Activated B cell treated with CpG ODN at 0.5 μM for 24 hours (primary cell): Measurements from ENCODE around the gene RTN4R. TPM values are rescaled to one million over a fixed set of nuclear protein-coding genes. Genes with fewer than 3 reads are reported as not detected.
"Not testable (repeated sequence)": the region's sequence is repeated elsewhere in the genome, so short reads cannot be mapped to it uniquely, and the experiment has no call there.

Source experiments
- ATAC-seq: fragments of 200-7000 bp; cut with Tn5 transposase; one replicate; pipeline ENCODE4 v1.10.0; 2021; ENCODE audit warnings: low read depth, mild to moderate bottlenecking, moderate library complexity
- CTCF ChIA-PET: fragments of 350-600 bp; sonication (Branson Sonifier 250); formaldehyde crosslinking; loops from one replicate; lab custom pipeline; 2021; ENCODE audit warnings: antibody characterized with exemption; lab: Charles Lee
- POLR2A ChIA-PET: fragments of 350-600 bp; sonication (Branson Sonifier 250); formaldehyde crosslinking; loops from one replicate; lab custom pipeline; 2021; ENCODE audit warnings: antibody characterized with exemption; lab: Charles Lee
- DNase-seq: peaks from one replicate; pipeline ENCODE4 v3.0.0; 2022
- H3K27ac Mint-ChIP-seq: one replicate; pipeline ENCODE4 v1.8.0; 2020; ENCODE audit warnings: mixed read lengths
- H3K27me3 Mint-ChIP-seq: one replicate; pipeline ENCODE4 v1.8.0; 2021; ENCODE audit warnings: mixed read lengths
- H3K36me3 Mint-ChIP-seq: one replicate; pipeline ENCODE4 v1.8.0; 2021; ENCODE audit warnings: low read depth, mixed read lengths
- H3K4me1 Mint-ChIP-seq: one replicate; pipeline ENCODE4 v1.8.0; 2021; ENCODE audit warnings: mixed read lengths
- H3K4me3 Mint-ChIP-seq: one replicate; pipeline ENCODE4 v1.8.0; 2020; ENCODE audit warnings: mild to moderate bottlenecking, mixed read lengths
- H3K9me3 Mint-ChIP-seq: one replicate; pipeline ENCODE4 v1.8.0; 2020; ENCODE audit warnings: mixed read lengths
- CTCF ChIP-seq: fragments of 200-600 bp; IDR thresholded peaks from one replicate; pipeline ENCODE4 v1.8.0; 2022; ENCODE audit warnings: antibody characterized with exemption, mild to moderate bottlenecking
- intact Hi-C: fragments of 100-400 bp; cut with micrococcal nuclease; formaldehyde crosslinking; loops from one replicate; pipeline ENCODE4 v1.15.1; 2024
- total RNA-seq: library from RNA; stranded (reverse); gene quantifications from 2 replicates; pipeline ENCODE4 v1.2.3, GENCODE V29; 2022

RTN4R gene
- total RNA-seq, 1 donor from 2014 or later, result not detected

DNA sequence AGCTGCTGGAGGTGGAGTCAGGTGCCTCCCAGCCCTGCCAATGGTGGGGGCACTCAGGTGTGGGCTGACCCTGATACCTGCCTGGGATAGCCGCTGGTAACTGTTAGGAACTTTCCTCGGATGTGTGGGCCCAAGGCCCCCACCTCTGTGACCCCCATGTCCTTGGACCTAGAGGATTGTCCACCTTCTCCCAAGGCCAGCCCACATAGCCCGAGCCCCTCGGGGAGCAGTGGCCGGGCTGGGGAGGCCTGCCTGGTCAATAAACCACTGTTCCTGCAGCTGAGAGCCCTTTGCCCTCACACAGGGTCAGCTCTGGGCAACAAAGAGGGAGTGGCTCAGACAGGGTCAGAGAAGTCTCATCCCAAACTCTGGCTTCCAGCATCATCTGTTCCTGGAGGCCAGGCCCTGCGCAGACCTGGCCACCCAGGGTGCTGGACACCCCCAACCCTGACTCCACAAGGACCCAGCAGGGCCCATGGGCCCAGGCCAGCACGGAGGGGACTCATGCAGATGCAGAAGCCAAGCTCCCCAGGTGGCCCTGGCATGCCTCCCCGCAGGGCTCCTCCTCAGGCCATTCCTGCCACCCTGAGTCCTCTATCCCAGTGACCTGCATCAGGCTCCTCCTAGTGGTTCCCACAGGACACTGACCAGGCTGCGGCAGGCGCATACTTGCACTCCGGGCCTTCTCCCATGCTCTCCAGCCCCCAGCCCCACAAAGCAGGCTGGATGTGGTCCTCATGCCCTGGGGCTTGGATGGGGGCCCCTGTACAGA lies 45.4 kb upstream of the RTN4R start:
- CTCF ChIA-PET, H3K27ac Mint-ChIP-seq, intact Hi-C loops: not testable (repeated sequence)

GRCh38 chr22:20312396-20313191 lies 44.5 kb upstream of the RTN4R start:
- DNase-seq, result no peak
- H3K36me3 Mint-ChIP-seq, result no peaks in the 10 kb centered on the region
- intact Hi-C loops, result no loop called here

More for the DNA sequence above, 45.4 kb upstream of the RTN4R start:
- peaks cover 13% of the 10 kb centered on the region for H3K4me1 Mint-ChIP-seq
- ATAC-seq, H3K27me3 Mint-ChIP-seq, POLR2A ChIA-PET, H3K36me3 Mint-ChIP-seq, H3K9me3 Mint-ChIP-seq, DNase-seq, H3K4me3 Mint-ChIP-seq: not testable (repeated sequence)

DNA sequence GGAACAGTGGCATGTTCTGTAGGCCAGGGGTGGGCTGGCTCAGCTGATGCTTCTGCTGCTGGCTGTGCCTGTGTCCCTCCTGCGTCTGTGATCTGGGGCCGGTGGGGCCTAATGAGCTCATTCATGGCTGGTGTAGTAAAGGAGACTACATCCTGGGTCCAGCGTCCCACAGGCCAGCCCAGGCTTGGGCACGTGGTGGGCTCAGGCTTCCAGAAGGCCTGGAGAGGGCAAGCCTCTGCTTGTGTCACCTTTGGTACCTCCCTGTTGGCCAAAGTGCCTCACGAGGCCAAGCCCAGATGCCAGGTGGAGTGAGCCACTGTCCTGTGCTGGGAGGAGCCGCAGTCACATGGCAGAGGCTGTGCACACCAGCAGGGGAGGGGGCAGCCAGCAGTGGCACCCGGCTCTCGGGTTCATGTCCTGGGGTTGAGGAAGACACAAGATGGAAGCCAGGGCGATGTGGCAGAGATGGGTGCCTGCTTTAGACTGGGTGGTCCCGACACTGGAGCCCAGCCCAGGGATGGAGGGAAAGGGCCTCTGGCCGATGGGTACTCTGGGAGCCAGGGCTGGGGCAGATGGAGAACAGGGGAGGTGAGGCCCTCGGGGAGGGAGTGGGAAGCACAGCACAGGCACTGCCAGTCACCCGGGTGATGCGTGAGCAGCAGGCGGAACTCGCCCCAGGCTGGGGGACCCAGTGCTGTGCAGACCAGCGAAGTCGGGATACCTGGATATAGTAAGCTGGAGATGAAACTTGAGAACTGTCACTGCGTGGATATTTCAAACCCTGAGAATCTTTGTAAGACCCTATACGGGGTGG lies 43.3 kb upstream of the RTN4R start:
- H3K36me3 Mint-ChIP-seq, POLR2A ChIA-PET, CTCF ChIA-PET, DNase-seq, ATAC-seq, intact Hi-C loops, H3K27me3 Mint-ChIP-seq, H3K4me1 Mint-ChIP-seq, H3K4me3 Mint-ChIP-seq, H3K9me3 Mint-ChIP-seq, H3K27ac Mint-ChIP-seq: not testable (repeated sequence)

More at GRCh38 chr22:20312396-20313191, 44.5 kb upstream of the RTN4R start:
- no peak for ATAC-seq
- TF ChIP-seq CTCF, result no peak
- no peak overlapping the region for H3K4me3 Mint-ChIP-seq
- POLR2A ChIA-PET, result no interaction called here
- H3K27ac Mint-ChIP-seq, result no peak overlapping the region
- H3K9me3 Mint-ChIP-seq, result no peaks in the 10 kb centered on the region
- no peaks in the 10 kb centered on the region for H3K27me3 Mint-ChIP-seq
- CTCF ChIA-PET, result no interaction called here
- peaks cover 4% of the 10 kb centered on the region for H3K4me1 Mint-ChIP-seq

DNA sequence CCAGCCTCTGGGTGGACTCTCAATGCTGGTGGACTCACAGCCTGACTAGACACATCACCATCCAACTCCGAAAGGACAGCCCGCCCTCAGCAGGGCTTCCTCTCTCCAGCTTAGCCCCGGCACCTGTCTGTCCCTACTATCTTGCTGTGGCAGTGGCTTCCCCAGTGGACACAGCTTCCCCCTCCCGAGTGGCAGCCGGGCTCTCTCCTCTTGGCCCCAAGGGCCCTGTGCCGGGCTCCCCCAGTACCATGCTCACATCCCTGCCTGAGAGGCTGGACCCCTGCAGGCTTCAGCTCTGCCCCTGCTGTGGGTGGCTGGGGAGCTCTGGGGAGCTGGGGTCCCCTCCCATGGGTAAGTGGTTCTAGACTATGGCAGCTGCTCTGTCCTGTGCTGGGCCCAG lies 42.7 kb upstream of the RTN4R start:
- H3K9me3 Mint-ChIP-seq, H3K36me3 Mint-ChIP-seq, POLR2A ChIA-PET, DNase-seq, H3K27me3 Mint-ChIP-seq, intact Hi-C loops, ATAC-seq, CTCF ChIA-PET, H3K4me3 Mint-ChIP-seq, H3K4me1 Mint-ChIP-seq, H3K27ac Mint-ChIP-seq: not testable (repeated sequence)

- H3K27ac Mint-ChIP-seq, H3K36me3 Mint-ChIP-seq, ATAC-seq, DNase-seq, CTCF ChIA-PET, intact Hi-C loops, H3K4me1 Mint-ChIP-seq, H3K9me3 Mint-ChIP-seq, POLR2A ChIA-PET, H3K4me3 Mint-ChIP-seq, H3K27me3 Mint-ChIP-seq: not testable (repeated sequence)
These were observed 42.1 kb upstream of the RTN4R start for GRCh38 chr22:20310180-20310579.

- POLR2A ChIA-PET, intact Hi-C loops, CTCF ChIA-PET, H3K4me3 Mint-ChIP-seq, H3K36me3 Mint-ChIP-seq, H3K9me3 Mint-ChIP-seq, H3K27me3 Mint-ChIP-seq, H3K4me1 Mint-ChIP-seq, H3K27ac Mint-ChIP-seq, ATAC-seq: not testable (repeated sequence)
- peak; percentile 7 for DNase-seq
These were observed 40.9 kb upstream of the RTN4R start for GRCh38 chr22:20308806-20309650.

- H3K36me3 Mint-ChIP-seq, H3K4me3 Mint-ChIP-seq, CTCF ChIA-PET, H3K27me3 Mint-ChIP-seq, H3K27ac Mint-ChIP-seq, POLR2A ChIA-PET, DNase-seq, H3K9me3 Mint-ChIP-seq, ATAC-seq, intact Hi-C loops, H3K4me1 Mint-ChIP-seq: not testable (repeated sequence)
These were observed 39.6 kb upstream of the RTN4R start for GRCh38 chr22:20307448-20308447.

GRCh38 chr22:20306646-20307447 lies 38.7 kb upstream of the RTN4R start:
- H3K27ac Mint-ChIP-seq, intact Hi-C loops, DNase-seq, H3K27me3 Mint-ChIP-seq, ATAC-seq, H3K4me3 Mint-ChIP-seq, POLR2A ChIA-PET, CTCF ChIA-PET, H3K4me1 Mint-ChIP-seq, H3K36me3 Mint-ChIP-seq, H3K9me3 Mint-ChIP-seq: not testable (repeated sequence)
